ENCODE measurements around the gene F10. TPM values are rescaled to one million over a fixed set of nuclear protein-coding genes. Genes with fewer than 3 reads are reported as not detected.
"Not testable (repeated sequence)": the region's sequence is repeated elsewhere in the genome, so short reads cannot be mapped to it uniquely, and the experiment has no call there.

The F10 gene
- total RNA-seq, 1 experiment from 2014 or later: 4.8 TPM

DNA sequence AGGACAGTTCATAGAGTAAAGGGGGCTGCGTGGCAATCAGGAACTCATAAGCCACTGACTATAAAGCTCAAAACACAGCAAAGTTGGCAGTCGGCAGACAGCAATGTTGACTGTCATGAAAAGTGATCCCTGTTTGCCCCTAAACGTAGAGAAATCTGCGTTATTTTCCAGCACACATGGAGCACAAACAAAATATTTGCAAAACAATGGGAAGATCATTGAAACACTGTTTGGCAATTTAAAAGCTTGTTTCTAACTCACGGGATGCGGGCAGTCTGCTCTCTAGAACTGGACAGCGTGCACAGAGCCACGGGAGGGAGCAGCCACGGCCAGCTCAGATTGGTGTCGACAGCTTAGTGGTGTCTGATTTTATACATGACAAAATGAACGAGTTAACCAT is 23.5 kb upstream of the F10 start:
- H3K4me3 ChIP-seq: no peak overlapping the region
- H3K27me3 ChIP-seq (replicated peaks): 0 out of 2 replicates have a peak, but pooled peaks cover 7% of the 10 kb centered on the region
- no peak for DNase-seq (ENCODE audit: low read depth in 1 of 2, low spot score in 2 of 2)
- no peaks in the 10 kb centered on the region for H3K36me3 ChIP-seq
- no peak overlapping the region for H3K27ac ChIP-seq
- H3K9me3 ChIP-seq (replicated peaks): no peaks in the 10 kb centered on the region
- H3K4me1 ChIP-seq (replicated peaks): no peaks in the 10 kb centered on the region

DNA sequence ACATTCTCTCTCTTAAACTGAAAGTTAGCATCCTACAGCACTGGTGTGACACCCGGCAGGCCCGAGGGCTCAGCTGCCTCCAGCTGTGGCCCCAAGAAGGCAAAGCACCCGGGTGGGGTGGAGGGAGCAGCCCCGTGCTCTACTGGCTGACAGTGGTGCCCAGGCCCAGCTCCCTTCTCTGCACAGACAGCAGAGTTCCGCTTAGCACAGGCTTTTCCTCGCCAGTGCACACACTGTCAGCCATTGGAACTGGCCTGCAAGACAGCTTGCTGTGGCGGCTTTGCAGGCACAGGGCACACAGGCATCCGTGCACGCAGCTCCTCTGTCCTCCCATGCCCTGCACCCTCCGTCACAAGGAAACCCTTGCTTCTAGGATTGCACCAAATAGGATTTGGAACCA is 20.3 kb upstream of the F10 start:
- not testable (repeated sequence) for H3K9me3 ChIP-seq (replicated peaks); H3K27ac ChIP-seq; H3K4me1 ChIP-seq (replicated peaks); H3K27me3 ChIP-seq (replicated peaks); H3K4me3 ChIP-seq; H3K36me3 ChIP-seq; DNase-seq (ENCODE audit: low read depth in 1 of 2, low spot score in 2 of 2)

DNA sequence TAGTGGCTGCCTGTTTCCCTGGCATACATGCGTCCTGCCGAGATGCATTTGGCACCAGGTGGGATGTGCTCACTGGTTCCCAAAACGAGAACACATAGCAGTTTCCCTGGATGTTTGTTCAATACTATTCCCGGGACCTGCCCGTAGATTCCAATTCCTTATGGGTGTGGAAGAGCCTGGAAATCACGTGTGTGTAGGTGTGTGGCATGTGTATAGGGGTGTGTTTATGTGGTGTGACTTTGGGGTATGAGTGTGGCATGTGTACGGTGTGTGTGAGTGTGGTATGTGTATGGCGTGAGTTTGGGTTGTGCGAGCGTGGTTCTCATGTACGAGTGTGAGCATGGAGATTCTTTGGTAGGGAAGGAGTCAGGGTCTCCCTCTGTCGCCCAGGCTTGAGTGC is 19.9 kb upstream of the F10 start:
- Histone ChIP-seq H3K4me3 (no peak overlapping the region), H3K9me3 (replicated peaks) (no peaks in the 10 kb centered on the region), H3K27ac (no peak overlapping the region), H3K4me1 (replicated peaks) (no peaks in the 10 kb centered on the region), H3K36me3 (no peaks in the 10 kb centered on the region), H3K27me3 (replicated peaks) (0 out of 2 replicates have a peak, but pooled peaks cover 7% of the 10 kb centered on the region)
- DNase-seq (ENCODE audit: low read depth in 1 of 2, low spot score in 2 of 2): no peak

DNA sequence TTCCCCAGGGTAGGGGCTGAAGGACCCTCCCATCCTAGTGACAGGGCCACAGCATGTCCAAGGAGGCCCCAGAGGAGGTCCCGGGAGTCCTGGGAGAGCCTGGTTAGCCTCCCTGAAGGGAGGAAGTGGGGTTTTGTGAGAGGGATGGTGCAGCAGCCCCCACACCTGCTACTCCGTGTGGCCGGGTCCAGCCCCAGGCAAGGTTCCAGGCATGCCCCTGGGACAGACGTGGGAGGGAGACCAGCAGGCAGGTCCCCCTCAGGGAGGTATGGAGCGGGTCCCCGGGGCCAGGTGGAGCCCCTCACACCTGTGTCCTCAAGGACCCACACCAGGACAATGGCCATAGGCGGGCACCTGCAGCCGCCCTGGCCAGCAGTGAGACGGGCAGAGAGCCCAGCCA is 19.0 kb upstream of the F10 start:
- Histone ChIP-seq H3K4me1 (replicated peaks) (no peaks in the 10 kb centered on the region), H3K4me3 (no peak overlapping the region), H3K27me3 (replicated peaks) (0 out of 2 replicates have a peak, but pooled peaks cover 7% of the 10 kb centered on the region), H3K9me3 (replicated peaks) (no peaks in the 10 kb centered on the region), H3K36me3 (no peaks in the 10 kb centered on the region), H3K27ac (no peak overlapping the region)
- DNase-seq (ENCODE audit: low read depth in 1 of 2, low spot score in 2 of 2): no peak

DNA sequence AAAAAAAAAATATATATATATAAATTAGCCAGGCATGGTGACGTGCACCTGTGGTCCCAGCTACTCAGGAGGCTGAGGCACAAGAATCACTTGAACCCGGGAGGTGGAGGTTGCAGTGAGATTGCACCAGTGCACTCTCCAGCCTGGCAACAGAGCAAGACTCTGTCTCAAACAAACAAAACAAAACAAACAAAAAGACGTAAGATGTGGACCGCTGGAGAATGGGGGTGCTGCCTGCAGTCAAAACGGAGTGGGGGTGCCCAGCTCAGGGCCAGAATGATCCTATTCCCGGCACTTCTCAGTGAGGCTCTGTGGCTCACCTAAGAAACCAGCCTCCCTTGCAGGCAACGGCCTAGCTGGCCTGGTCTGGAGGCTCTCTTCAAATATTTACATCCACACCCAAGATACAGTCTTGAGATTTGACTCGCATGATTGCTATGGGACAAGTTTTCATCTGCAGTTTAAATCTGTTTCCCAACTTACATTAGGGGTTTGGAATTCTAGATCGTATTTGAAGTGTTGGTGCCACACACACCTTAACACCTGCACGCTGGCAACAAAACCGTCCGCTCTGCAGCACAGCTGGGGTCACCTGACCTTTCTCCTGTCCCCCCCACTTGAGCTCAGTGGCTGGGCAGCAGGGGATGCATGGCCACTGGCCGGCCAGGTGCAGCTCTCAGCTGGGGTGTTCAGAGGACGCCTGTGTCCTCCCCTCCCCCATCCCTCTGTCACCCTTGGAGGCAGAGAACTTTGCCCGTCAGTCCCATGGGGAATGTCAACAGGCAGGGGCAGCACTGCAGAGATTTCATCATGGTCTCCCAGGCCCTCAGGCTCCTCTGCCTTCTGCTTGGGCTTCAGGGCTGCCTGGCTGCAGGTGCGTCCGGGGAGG is 17.3 kb upstream of the F10 start, which contains the start of gene F7:
Gene F7 (plus strand): TSS at position 760 of the 889 bp plus-strand sequence. CDS start 51 bp downstream, at position 811.
- no peak within 1 kb of the TSS for H3K4me3 ChIP-seq
- peaks cover 1% of the 10 kb centered on the region; the same call in 1 of the 2 replicates for H3K9me3 ChIP-seq (replicated peaks)
- no peaks in the 10 kb centered on the region for H3K4me1 ChIP-seq (replicated peaks)
- H3K36me3 ChIP-seq: no peaks in the 10 kb centered on the region
- H3K27me3 ChIP-seq (replicated peaks): no peaks in the 10 kb centered on the region
- no peak within 1 kb of the TSS for H3K27ac ChIP-seq
- DNase-seq (ENCODE audit: low read depth in 1 of 2, low spot score in 2 of 2): no peak

DNA sequence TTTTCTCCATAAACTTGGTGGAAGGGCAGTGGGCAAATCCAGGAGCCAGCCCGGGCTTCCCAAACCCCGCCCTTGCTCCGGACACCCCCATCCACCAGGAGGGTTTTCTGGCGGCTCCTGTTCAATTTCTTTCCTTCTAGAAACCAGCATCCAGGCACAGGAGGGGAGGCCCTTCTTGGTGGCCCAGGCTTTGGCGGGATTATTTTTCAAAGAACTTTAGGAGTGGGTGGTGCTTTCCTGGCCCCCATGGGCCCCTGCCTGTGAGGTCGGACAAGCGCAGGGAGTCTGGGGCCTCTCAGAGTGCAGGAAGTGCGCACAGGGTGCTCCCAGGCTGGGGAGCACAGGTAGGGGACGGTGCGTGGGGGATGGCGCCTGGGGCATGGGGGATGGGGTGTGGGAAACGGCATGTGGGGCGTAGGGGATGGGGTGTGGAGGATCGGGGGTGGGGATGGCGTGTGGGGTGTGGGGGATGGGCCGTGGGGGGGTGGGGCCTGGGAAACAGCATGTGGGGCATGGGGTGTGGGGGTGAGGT is 16.6 kb upstream of the F10 start:
- H3K4me1 ChIP-seq (replicated peaks): no peaks in the 10 kb centered on the region
- peaks cover 6% of the 10 kb centered on the region; the same call in 1 of the 2 replicates for H3K9me3 ChIP-seq (replicated peaks)
- no peak overlapping the region for H3K4me3 ChIP-seq
- H3K27ac ChIP-seq: no peak overlapping the region
- DNase-seq (ENCODE audit: low read depth in 1 of 2, low spot score in 2 of 2): no peak
- no peaks in the 10 kb centered on the region for H3K36me3 ChIP-seq
- no peaks in the 10 kb centered on the region for H3K27me3 ChIP-seq (replicated peaks)

DNA sequence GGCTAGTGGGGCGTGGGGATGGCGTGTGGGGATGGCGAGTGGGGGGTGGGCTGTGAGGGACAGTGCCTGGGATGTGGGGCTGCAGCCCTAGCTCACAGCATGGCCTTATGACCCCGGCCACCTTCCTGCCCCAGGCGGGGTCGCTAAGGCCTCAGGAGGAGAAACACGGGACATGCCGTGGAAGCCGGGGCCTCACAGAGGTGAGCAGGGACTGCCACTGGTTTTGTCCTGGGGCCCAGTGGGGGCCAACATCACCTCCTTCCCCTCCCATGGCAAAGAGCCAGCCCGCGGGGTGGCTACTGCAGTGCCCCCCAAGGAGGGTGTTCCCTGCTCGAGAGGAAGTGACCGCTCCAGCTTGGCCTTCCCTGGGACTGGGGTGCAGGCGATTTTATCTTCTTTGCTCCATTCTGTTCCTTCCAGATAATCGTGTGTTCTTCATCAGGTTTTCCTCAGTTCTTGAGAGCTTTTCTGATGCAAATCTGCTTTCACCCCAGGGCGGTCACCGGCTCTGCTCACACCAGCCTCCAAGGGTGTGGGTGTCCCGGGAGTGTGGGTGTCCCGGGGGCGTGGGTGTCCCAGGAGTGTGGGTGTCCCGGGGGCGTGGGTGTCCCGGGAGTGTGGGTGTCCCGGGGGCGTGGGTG is 15.8 kb upstream of the F10 start:
- DNase-seq (ENCODE audit: low read depth in 1 of 2, low spot score in 2 of 2): no peak
- H3K27ac ChIP-seq: no peak overlapping the region
- no peaks in the 10 kb centered on the region for H3K4me1 ChIP-seq (replicated peaks)
- H3K9me3 ChIP-seq (replicated peaks): peaks cover 6% of the 10 kb centered on the region; the same call in 1 of the 2 replicates
- H3K27me3 ChIP-seq (replicated peaks): no peaks in the 10 kb centered on the region
- H3K4me3 ChIP-seq: no peak overlapping the region
- no peaks in the 10 kb centered on the region for H3K36me3 ChIP-seq

DNA sequence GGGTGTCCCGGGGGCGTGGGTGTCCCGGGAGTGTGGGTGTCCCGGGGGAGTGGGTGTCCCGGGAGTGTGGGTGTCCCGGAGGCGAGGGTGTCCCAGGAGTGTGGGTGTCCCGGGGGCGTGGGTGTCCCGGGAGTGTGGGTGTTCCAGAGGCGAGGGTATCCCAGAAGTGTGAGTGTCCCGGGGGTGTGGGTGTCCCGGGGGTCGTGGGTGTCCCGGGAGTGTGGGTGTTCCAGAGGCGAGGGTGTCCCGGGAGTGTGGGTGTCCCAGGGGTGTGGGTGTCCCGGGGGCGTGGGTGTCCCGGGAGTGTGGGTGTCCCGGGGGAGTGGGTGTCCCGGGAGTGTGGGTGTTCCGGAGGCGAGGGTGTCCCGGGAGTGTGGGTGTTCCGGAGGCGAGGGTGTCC is 14.1 kb upstream of the F10 start:
- not testable (repeated sequence) for H3K4me3 ChIP-seq; H3K27me3 ChIP-seq (replicated peaks); H3K36me3 ChIP-seq; H3K9me3 ChIP-seq (replicated peaks); H3K27ac ChIP-seq; DNase-seq (ENCODE audit: low read depth in 1 of 2, low spot score in 2 of 2); H3K4me1 ChIP-seq (replicated peaks)

DNA sequence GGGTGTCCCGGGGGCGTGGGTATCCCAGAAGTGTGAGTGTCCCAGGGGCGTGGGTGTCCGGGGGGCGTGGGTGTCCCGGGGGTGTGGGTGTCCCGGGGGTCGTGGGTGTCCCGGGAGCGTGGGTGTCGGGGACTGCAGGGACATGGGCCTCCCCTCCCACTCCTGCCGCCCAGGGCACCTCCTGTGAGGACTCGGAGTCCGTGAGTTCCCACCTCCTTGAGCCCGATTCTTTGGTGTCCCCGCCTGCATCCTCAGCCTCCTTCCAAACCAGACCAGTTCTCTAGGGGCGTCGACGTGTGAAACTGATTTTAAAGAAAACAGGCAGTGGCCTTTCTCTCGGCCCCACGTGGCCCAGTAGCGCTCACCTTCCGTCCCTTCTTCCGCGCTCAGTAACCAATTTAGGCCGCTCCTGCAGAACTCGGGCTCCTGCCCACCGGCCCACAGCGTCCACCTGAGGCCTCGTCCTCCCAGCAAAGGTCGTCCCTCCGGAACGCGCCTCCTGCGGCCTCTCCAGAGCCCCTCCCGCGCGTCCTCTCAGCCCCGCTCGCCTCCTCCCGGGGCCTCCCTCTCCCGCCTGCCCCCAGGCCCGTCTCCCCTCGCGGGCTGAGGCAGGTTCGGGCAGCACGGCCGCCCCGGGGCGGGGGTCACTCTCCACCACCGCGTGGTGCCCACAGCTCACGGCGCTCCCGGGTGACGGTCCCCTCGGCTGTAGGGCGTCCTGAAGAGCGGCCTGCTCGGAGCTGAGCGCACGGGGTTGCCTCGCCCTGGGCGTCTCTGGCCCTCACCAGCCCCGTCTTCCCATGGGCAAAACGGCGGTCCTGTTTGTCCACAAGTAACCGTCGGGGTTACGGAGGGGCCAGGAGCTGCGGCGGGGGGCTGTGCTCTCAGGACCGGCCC is 13.2 kb upstream of the F10 start:
- no peak for DNase-seq (ENCODE audit: low read depth in 1 of 2, low spot score in 2 of 2)
- Histone ChIP-seq H3K27ac (no peak overlapping the region), H3K4me3 (no peak overlapping the region), H3K4me1 (replicated peaks) (no peaks in the 10 kb centered on the region), H3K9me3 (replicated peaks) (peaks cover 6% of the 10 kb centered on the region; the same call in 1 of the 2 replicates), H3K27me3 (replicated peaks) (no peaks in the 10 kb centered on the region), H3K36me3 (no peaks in the 10 kb centered on the region)

DNA sequence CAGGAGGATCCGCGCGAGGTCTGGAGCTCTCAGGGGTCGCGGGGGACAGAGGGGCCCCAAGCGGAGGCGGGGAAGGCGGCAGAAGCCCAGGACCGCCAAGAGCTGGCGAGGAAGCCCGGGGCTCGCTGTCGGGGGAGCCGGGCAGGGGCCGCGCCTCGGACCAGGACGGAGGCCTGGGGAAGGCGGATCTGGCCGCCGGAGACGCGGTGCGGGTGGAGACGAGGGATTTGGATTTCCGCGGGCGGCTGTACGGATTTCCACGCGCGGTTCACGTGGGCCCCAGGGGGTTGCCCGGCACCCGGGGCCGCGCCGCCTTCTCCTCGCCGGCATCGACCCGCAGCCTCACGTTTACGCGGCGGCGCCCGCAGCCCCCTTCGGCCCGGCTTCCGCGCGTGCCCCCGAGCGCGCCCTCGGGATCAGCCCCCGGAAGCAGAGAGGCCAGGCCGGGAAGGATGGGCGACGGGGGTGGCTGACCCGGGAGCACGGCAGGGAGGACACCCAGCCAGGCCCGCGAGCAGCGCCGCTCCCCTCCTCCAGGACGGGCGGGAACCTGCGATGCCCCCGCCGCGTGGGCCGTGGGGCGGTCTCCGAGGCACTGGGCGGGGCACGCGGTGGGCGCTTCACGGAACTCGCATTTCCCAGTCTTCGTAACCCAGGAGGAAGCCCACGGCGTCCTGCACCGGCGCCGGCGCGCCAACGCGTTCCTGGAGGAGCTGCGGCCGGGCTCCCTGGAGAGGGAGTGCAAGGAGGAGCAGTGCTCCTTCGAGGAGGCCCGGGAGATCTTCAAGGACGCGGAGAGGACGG is 12.3 kb upstream of the F10 start:
- Histone ChIP-seq H3K9me3 (replicated peaks) (peaks cover 6% of the 10 kb centered on the region; the same call in 1 of the 2 replicates), H3K4me3 (no peak overlapping the region), H3K36me3 (no peaks in the 10 kb centered on the region), H3K4me1 (replicated peaks) (no peaks in the 10 kb centered on the region), H3K27me3 (replicated peaks) (no peaks in the 10 kb centered on the region), H3K27ac (no peak overlapping the region)
- no peak for DNase-seq (ENCODE audit: low read depth in 1 of 2, low spot score in 2 of 2)

DNA sequence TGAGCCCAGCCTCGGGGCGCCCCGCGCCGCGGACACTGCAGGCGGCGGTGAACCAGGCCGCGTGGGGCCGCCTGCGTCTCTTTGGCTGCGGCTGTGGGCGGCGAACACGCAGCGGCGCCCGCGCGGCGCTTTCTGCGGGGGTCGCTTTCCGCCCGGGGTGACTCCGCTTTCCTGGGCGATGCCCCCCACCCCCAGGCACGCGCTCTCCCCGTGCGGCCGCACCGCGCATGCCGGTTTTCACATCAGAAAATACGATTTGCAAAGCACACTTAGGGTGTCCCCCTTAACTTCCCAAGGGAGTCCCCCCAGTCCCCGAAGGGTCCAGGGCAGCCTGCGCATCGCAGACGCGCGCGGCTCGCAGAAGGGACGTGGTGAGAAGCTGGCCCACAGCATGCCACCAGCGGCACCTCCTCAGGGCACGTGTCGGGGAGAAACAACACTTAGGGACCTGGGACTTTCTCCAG is 11.7 kb upstream of the F10 start:
- Histone ChIP-seq H3K4me3 (no peak overlapping the region), H3K27me3 (replicated peaks) (no peaks in the 10 kb centered on the region), H3K9me3 (replicated peaks) (peaks cover 6% of the 10 kb centered on the region; the same call in 1 of the 2 replicates), H3K36me3 (no peaks in the 10 kb centered on the region), H3K4me1 (replicated peaks) (no peaks in the 10 kb centered on the region), H3K27ac (no peak overlapping the region)
- DNase-seq (ENCODE audit: low read depth in 1 of 2, low spot score in 2 of 2): no peak

DNA sequence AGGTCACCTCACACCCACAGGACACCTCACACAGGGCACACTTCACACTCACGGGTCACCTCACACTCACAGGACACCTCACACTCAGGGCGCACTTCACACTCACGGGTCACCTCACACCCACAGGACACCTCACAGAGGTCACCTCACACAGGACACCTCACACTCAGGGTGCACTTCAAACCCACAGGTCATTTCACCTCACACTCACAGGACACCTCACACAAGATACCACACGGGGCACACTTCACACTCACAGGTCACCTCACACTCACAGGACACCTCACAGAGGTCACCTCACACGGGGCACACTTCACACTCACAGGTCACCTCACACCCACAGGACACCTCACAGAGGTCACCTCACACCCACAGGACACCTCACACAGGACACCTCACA is 10.8 kb upstream of the F10 start:
- not testable (repeated sequence) for H3K4me1 ChIP-seq (replicated peaks); H3K27ac ChIP-seq; DNase-seq (ENCODE audit: low read depth in 1 of 2, low spot score in 2 of 2); H3K27me3 ChIP-seq (replicated peaks); H3K4me3 ChIP-seq; H3K36me3 ChIP-seq; H3K9me3 ChIP-seq (replicated peaks)

DNA sequence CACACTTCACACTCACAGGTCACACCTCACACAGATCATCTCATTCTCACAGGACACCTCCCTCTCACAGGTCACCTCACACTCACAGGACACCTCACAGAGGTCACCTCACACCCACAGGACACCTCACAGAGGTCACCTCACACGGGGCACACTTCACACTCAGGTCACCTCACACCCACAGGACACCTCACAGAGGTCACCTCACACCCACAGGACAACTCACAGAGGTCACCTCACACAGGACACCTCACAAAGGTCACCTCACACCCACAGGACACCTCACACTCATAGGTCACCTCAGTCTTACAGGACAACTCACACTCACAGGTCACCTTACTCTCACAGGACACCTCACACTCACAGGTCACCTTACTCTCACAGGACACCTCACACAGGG is 10.1 kb upstream of the F10 start:
- not testable (repeated sequence) for H3K27me3 ChIP-seq (replicated peaks); DNase-seq (ENCODE audit: low read depth in 1 of 2, low spot score in 2 of 2); H3K4me1 ChIP-seq (replicated peaks); H3K27ac ChIP-seq; H3K9me3 ChIP-seq (replicated peaks); H3K4me3 ChIP-seq; H3K36me3 ChIP-seq

All from SJSA1 (cell line).